NCI-H1417 (cell line): ENCODE data around the gene PMM1.
"Not testable (repeated sequence)": the region's sequence is repeated elsewhere in the genome, so short reads cannot be mapped to it uniquely, and the experiment has no call there.

Source experiments
- DNase-seq, 3 experiments: peaks; one replicate each; lab custom pipeline; 2025; lab: John Stamatoyannopoulos, UW

Gene PMM1

DNA sequence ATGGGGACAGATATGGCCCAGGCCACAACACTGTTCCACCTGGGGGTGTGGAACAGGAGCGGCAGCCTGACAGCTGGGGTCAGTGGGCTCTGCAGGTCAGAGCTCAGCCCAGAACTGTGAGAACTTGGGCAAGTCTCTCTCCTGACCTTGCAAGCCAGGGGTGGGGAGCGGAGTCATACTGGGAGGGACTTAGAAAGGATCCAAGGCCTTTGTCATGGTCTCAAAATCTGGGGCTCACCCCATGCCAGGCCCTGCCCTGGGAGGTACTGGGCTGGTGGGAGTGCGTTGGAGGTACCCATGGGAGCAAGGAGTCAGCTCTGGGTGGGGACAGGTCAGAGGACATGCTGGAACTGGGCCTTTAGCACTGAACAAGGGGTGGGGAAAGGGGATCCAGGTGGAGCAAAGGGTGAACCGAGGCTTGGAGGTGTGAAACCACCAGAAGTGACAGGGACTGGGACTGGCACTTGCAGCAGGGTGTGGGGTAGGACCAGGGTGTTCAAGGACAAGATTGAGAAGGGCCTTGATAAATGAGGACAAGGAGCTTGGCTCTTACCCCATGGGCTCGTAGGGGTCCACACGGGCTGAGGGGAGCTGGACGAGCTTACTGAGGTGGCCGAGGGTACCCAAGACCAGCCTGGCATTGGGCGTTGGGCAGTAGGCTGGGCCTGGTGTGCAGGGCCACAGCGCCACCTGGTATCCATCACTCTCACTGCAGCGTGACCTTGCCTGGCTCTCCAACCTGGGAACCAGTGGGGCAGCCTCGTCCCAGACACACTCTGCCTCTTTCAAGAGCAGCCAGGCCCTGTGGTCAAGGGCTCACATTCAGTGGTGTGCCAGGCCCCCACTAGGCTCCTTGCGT, 7.4 kb upstream of the PMM1 start:
- peak; percentile 9 to 42 (median 25) for DNase-seq

DNA sequence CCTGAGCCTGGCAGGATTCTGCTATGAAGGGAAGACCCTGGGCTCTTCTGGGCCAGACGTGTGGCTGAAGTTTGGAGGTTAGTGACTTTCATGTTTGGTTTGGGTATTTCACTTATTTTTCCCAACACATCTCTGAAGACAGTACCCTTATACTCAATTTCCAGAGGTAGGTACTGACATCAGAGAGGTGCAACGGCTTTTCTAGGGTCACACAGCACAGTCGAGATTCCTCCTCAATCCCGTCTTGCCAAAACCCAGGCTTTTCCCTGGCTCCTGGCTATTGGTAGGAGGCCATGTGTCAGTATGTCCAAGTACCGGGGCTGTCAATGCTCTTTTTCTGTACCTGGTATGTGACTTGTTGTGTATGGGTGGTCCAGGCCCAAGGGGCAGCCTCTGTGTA, 6.1 kb upstream of the PMM1 start:
- no peak for DNase-seq

DNA sequence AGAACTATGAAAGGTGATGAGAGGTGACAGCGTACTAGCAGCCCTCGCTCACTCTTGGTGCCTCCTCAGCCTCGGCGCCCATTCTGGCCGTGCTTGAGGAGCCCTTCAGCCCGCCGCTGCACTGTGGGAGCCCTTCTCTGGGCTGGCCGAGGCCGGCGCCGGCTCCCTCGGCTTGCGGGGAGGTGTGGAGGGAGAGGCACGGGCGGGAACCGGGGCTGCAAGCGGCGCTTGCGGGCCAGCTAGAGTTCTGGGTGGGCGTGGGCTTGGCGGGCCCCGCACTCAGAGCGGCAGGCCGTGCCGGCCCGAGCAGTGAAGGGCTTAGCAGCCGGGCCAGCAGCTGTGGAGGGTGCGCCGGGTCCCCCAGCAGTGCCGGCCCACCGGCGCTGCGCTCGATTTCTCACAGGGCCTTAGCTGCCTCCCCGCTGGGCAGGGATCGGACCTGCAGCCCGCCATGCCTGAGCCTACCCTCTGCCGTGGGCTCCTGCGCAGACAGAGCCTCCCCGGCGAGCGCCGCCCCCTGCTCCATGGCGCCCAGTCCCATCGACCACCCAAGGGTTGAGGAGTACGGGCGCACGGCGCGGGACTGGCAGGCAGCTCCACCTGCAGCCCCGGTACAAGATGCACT, 3.8 kb upstream of the PMM1 start:
- not testable (repeated sequence) for DNase-seq

DNA sequence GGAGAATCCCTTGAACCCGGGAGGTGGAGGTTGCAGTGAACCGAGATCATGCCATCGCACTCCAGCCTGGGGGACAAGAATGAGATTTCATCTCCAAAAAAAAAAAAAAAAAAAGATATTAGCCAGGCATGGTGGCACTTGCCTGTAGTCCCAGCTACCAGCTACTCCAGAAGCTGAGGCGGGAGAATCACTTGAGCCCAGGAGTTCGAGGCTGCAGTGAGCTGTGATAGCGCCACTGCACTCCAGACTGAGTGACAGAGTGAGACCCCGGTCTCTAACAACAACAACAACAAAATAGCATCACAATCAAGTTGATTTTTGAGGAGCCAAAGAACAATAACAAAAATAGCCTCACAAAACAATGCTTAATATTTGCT, 2.3 kb downstream of the PMM1 start:
- no peak for DNase-seq

DNA sequence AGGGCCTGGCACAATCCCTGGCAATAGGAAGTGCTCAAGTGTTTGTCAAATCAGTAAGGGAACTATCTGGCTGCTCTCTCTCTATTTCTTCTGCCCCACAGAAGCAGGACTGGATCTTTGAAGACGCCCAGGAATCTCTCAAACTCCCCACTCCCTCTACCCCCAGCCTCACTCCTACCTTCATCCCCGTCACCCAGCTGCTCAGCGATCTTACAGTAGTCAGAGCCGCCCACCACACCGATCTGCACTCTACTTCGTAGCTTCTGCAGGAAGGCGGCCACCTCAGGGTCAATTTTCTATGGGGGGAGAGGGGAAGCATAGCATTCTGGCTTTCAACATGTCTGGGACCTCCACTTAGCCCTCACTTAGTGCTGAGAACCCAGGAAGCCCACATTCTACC, 3.7 kb downstream of the PMM1 start:
- DNase-seq = no peak

DNA sequence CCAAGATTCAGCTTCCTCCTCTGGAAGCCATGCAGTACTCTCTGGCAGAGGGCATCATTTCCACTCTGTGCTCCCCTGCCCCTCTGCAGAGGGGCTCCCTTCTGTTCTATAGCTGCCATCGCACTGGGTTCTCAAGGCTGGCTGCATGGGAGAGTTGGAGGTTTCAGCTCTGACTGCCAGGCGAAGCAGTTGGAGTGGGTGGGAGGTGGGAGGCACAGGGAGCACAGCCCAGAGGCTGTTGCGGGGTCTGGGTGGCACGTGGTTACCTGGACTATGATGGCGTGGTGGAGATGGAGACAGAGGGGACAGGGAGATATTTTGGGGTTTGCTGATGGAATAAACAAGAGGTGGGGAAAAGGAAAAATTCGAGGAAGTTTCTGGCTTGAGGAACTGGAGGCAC, 4.8 kb downstream of the PMM1 start:
- DNase-seq = no peak

DNA sequence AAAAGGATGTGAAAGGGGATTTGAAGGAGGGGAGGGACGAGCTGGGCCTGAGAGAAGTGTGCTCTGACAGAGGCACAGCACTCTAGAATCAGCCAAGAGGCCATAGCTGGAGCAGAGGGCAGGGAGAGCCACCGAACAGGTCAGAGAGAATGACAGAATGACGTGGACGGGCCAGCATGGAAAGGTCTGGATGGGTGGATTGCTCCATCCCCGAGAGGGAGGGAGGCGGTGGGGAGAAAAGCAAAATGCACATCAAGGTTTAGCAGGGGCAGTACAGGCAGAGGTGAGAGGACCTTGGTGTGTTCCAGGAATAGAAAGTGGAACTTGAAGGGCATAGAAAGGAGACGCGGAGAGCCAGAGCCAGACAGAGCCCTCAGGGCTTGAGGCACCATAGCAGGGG, 6.9 kb downstream of the PMM1 start:
- no peak for DNase-seq

DNA sequence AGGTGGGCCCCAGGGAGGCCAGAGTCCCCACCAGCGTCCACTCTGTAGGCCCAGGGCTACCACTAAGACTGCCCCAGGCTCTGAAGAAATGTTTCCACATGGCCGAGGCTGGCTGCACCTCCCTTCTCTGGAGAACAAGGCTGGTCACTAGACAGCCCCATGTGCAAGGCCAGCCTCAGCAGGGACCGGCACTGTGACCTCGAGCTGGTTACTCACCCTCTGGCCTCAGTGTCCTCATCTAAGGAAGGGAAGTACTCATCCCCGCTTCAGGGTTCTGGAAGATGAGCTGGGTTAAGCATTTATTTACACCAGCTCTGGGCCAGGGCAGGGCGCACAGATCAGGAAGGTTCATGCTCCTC, 9.7 kb downstream of the PMM1 start:
- DNase-seq = no peak

DNA sequence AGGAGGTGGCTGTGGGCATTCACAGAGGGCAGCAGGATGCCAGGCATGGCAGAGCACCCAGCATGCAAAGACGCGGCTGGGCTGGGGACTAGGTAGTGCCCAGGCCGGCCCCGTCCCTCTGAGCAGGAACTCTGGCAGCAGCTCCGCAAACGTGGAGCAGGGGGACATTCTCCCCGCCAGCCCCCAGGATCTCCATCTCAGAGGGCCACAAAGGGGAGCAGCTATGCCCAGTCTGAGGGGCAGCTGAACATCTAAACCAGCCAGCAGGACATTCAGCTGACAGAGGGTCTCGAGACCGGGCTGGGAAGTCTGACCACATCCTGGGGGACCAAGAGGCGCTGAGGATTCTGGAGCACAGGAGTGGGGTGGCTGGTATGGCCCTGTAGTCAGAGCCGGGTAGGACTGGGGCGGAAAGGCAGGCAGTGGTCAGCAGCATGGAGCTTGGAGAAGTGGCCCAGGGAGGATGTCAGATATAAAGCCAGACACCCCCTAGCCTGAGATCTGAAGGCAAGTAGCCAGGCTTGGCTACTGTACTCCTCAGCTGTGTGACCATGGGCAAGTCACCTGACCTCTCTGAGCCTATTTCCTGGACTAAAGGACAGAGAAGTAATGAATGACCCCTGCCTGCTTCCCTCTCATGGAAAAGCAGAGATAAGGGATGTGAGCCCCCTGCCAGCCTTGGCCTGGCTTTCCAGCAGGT, 10.2 kb downstream of the PMM1 start:
- DNase-seq = no peak

DNA sequence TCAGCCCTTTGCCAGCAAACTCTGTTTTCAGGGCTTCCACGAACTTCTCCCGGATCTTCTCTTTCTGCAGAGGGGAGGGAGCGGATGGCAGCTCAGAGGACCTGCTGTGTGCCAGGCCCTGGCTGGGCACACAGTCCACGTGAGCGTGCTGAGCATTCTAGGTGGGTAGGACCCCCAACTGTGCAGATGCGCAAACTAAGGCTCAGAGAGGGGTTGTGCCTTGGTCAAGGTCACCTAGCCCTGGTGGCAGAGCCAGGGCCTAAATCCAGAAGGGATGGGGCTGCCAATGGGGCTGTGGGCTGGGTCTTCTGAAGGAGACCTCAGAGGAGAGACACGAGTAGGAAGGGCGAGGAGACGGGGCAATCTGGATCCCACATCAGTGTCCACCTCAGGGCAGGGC, 10.8 kb downstream of the PMM1 start:
- DNase-seq = no peak

DNA sequence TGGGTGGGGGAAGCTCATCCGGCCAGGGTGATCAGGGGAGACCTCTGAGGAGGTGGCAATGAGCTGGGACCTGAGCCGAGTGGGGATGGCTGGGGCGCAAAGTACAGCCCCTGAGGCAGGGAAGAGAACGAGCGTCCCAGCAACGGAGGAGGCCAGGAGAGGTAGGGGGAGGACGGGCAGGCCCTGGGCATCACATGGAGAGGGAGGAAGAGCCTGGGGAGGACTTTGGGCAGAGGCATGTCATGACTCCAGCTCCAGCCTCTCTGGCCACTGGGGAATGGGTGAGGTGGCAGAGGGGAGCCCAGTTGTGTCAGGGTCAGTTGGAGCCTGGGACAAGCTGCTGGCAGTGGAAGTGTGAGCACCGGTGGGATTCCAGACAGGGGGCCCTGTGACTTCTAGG, 11.5 kb downstream of the PMM1 start:
- no peak for DNase-seq

DNA sequence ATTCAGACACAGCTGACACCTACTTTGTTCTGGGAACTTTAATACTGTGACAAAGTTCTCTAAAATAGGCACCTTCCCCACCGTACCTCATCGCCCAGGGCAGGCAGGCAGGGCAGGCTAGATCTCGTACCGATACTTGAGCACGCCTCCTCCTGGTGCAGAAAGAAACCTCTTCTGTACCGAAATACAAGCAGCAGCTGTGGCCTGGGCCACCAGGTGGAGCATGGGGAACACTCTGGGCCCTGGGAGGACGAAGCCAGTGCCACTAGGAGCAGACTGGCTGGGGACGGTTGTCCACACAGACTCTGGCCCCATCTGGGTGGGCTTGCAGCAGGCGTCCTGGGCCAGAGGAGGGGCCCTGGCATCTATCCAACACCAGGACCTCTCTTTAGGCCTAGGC, 12.8 kb downstream of the PMM1 start:
- peak in 1 of 3 experiments; percentile 12 for DNase-seq

DNA sequence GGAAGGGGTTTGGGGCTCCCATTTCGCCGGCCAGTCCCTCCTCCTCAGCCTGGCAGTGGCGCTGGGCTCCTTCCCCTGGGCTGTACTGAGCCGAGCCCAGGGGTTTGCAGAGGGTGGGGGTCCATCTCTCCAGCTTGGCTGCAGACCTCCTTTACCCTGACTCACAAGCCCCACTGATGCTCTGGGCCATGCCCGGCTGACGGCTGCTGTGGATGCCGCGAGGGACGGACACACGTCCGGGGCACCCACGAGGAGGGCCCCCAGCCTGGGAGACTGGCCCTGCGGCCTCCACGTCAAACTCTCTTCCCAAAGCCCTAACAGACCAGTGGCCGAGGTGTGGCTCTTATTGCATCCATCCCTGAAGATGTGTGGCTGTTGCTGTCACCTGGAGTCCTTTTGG, 14.1 kb downstream of the PMM1 start:
- no peak for DNase-seq

DNA sequence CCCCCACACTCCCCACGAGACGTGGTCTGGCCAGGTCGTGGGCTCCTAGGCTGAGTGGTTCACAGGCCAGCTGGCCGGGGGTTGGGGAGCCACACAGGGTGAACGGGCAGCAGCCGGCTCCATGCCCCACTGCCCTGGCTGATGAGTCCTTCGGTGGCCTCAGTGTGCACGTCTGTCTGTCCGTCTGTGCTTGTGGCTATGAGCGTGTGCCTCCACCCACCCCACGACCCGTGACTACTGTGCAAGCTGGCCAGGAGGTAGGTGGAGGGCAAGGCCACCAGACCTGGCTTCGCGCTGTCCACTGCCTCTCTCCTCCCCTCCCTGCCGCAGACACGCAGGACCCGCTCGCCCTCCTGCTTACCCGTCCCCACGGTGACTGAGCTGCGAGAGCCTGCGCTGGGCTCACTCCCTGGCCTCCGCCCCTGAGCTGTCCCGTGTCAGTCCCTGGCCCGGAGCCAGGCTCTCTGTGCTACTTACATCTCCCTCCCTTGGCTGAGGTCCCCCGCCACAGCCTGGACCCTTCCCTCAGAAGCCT, 14.7 kb downstream of the PMM1 start:
- no peak for DNase-seq

DNA sequence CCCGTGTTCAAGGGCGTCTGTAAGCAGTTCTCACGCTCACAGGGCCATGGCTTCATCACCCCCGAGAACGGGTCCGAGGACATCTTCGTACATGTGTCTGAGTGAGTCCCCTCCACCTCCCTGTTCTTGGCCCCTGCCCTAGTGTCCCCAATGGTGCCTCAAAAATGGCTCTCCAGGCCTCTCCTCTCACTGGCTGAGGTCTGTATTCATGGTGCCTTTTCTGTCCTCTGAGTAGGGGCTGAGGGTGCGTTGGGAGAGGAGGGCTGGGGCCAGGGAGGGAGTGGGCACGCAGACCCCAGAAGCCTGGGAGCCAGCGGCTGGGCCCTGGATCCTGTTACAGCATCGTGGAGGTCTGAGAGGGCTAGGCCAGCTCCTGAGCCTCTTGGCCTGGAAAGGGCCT, 16.0 kb downstream of the PMM1 start:
- no peak for DNase-seq

DNA sequence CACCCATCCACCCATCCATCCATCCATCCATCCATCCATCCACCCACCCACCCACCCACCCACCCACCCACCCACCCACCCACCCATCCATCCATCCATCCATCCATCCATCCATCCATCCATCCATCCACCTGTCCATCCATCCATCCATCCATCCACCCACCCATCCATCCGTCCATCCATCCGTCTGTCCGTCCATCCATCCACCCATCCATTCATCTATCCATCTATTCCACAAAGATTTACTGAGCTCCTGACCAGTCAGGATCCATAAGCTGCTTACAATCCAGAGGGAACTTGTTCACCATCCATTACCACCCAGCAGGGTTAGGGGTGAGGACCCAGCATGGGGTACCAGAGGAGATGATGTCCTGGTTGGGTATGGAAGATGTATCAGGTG, 17.3 kb downstream of the PMM1 start:
- DNase-seq = not testable (repeated sequence)

DNA sequence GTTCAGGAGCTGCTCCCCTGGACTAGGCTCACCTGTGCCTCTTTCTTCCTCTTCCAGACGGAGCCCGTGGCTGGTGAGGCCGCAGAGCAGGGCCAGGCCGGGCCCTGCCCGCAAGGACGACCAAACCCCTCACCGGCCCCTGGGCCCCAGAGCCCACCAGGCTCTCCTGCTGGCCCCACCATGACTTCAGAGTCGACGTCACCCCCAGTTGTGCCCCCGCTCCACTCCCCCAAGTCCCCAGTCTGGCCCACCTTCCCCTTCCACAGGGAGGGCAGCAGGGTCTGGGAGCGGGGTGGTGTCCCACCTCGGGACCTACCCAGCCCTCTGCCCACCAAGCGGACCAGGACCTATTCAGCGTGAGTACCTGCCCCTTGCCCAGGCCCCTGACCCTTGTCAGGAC, 17.9 kb downstream of the PMM1 start:
- DNase-seq = no peak

DNA sequence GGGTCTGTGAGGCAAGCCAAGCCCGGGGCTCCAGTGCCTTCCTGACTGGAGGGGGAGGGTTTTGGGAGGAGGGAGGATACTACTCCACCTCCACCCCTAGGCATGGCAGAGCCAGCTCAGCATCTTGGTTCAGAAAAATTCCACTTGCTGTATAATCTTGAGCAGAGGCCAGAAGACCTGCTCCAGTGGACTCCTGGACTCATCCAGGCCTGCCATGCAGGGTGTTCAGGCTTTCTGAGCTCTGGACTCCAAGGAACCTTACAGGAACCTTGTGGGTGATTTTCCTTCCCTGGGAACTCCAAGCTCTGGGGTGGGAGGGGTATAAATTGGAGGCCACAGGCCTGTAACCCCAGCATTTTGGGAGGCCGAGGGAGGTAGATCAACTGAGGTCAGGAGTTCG, 19.4 kb downstream of the PMM1 start:
- no peak for DNase-seq

DNA sequence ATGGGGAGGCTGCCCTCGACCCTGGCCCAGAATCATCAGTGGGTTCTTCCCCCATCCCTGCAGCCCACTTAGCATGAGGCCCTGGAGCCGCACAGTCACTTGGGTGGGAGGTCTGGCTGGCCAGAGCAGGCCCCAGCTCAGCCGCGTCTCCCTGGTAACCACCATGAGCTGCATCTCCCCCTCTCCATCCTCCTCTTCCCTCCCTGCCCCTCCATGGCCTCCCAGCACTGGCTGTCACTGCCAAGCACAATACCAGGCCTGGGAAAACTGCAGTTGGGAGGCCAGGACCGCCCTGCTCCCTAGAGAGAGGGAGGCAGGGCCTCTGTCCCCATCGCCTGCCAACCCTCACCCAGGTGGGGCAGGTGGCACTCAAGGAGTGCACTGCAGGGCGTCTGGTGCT, 20.8 kb downstream of the PMM1 start:
- peak in 2 of 3 experiments; percentile 21 to 46 for DNase-seq

DNA sequence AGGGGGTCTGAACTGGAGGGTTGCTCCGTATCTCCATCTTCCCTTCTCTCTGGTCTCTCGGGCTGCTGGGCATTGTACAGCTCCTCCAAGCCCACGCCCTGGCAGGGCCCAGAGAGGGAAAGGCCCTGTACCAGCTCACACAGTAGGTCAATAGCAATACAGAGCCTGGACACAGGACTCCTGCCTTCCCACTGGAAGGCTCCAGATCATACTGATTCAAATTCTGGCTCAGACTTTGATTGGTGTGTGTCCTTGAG, 22.2 kb downstream of the PMM1 start:
- DNase-seq = no peak

DNA sequence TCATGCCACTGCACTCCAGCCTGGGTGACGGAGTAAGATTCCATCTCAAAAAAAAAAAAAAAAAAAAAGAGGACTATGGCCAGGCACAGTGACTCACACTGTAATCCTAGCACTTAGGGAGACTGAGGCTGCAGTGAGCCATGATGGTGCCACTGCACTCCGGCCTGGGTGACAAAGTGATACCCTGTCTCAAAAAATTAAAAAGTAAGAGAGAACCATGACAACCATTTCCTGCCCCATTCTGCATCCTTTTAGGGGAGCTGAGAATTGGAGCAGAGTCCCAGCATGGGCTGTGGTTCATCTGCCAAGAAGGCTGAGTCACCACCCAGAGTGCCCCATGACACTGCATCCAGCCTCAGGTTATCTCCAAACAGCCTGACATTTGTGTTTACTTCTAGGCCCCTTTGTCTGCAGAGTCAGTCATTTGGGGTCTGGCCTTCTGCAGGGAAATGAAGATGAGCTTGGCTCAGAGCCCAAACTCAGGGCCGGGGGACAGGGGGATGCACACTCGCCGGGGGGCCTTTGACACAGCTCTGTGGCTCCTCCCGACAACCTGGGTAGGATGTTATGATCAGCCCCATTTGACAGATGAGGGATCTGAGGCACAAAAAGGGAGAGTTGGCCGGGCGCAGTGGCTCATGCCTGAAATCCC, 24.1 kb downstream of the PMM1 start:
- DNase-seq = no peak

DNA sequence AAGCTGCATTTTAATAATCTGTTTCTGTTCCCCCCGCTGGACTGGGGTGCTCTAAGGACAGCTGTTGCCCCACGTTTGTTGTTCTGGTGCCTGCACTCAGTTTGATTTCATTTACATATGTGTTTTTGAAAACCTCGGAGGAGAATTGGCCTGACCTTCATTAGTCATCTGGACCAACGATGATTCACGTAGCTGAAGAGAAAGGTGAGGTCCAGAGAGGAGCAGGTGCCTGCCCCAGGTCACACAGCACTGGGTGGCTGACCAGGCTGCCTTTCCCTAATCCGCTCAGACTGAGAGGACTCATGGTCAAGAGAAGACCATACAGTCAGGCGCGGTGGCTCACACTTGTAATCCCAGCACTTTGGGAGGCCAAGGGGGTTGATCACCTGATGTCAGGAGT, 25.1 kb downstream of the PMM1 start:
- no peak for DNase-seq
